Nephron progenitor cell (in vitro differentiated cells): ENCODE measurements around the gene CEP120.
"Not testable (repeated sequence)": the region's sequence is repeated elsewhere in the genome, so short reads cannot be mapped to it uniquely, and the experiment has no call there.

ENCODE experiments used
- DNase-seq: peaks from one replicate; pipeline ENCODE4 v3.0.0; 2021
- H3K27ac Mint-ChIP-seq: 2 replicates; pipeline ENCODE4 v1.8.0; 2021; ENCODE audit warnings: mild to moderate bottlenecking, moderate library complexity, mixed read lengths
- H3K27me3 Mint-ChIP-seq: 2 replicates; pipeline ENCODE4 v1.8.0; 2021; ENCODE audit warnings: mild to moderate bottlenecking, low read depth, mixed read lengths; ENCODE audit not compliant: poor library complexity
- H3K36me3 Mint-ChIP-seq: 2 replicates; pipeline ENCODE4 v1.8.0; 2021; ENCODE audit warnings: low read depth, mixed read lengths
- H3K4me1 Mint-ChIP-seq: 2 replicates; pipeline ENCODE4 v1.8.0; 2021; ENCODE audit warnings: mixed read lengths
- H3K4me3 Mint-ChIP-seq: 2 replicates; pipeline ENCODE4 v1.8.0; 2021; ENCODE audit warnings: mild to moderate bottlenecking, moderate library complexity, mixed read lengths
- H3K9me3 Mint-ChIP-seq: 2 replicates; pipeline ENCODE4 v1.8.0; 2021; ENCODE audit warnings: mild to moderate bottlenecking, moderate library complexity, mixed read lengths
- TF ChIP-seq, protein P1 (sequence below): fragments of 200-600 bp; sonication (generic); IDR thresholded peaks from 2 replicates; pipeline ENCODE4 v1.5.0; 2021; ENCODE audit warnings: antibody characterized with exemption

Gene CEP120

DNA sequence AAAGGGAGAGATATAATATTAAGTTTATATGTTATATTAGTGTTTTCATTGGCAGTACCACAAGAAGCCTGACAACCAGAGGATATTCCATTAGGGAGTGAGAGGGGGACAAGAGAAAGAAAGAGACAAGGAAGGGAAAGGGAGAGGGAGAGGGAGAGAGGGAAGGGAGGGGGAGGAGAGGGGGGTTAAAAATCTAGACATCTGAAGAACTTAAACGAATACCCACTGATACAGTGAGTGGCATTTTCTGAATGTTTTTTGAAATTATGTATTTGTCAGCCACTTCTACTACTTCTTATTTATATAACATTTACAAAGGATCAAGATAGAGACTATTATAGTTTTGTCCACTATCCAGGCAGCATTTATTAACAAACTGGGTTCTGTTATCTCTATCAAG is 11.6 kb upstream of the CEP120 start:
- H3K4me3 Mint-ChIP-seq = no peak overlapping the region
- DNase-seq = no peak
- no peaks in the 10 kb centered on the region for H3K36me3 Mint-ChIP-seq
- H3K27ac Mint-ChIP-seq = no peak overlapping the region
- H3K4me1 Mint-ChIP-seq = no peaks in the 10 kb centered on the region
- H3K27me3 Mint-ChIP-seq = no peaks in the 10 kb centered on the region
- TF ChIP-seq, protein P1, sequence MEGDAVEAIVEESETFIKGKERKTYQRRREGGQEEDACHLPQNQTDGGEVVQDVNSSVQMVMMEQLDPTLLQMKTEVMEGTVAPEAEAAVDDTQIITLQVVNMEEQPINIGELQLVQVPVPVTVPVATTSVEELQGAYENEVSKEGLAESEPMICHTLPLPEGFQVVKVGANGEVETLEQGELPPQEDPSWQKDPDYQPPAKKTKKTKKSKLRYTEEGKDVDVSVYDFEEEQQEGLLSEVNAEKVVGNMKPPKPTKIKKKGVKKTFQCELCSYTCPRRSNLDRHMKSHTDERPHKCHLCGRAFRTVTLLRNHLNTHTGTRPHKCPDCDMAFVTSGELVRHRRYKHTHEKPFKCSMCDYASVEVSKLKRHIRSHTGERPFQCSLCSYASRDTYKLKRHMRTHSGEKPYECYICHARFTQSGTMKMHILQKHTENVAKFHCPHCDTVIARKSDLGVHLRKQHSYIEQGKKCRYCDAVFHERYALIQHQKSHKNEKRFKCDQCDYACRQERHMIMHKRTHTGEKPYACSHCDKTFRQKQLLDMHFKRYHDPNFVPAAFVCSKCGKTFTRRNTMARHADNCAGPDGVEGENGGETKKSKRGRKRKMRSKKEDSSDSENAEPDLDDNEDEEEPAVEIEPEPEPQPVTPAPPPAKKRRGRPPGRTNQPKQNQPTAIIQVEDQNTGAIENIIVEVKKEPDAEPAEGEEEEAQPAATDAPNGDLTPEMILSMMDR = no peak
- peaks cover 3% of the 10 kb centered on the region for H3K9me3 Mint-ChIP-seq

DNA sequence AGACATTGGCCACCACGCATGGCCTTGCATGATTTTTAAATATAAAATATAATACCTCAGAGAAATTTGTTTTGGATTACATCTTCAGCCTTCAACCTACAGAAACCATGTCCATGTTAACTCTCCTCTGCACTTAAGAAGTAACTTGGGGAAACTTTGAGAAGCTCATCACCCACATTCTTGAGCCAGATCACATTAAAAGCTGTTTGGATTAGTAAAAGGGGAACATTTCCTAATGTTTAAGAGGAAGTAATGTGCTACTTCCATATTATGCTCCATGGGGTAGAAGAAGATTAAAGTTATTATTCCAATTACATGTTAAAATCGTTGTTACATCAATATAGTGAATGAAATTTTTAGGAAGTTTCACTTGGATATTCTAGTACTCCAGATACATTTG is 10.4 kb upstream of the CEP120 start:
- DNase-seq = no peak
- no peak overlapping the region for H3K4me3 Mint-ChIP-seq
- TF ChIP-seq, protein P1 = no peak

DNA sequence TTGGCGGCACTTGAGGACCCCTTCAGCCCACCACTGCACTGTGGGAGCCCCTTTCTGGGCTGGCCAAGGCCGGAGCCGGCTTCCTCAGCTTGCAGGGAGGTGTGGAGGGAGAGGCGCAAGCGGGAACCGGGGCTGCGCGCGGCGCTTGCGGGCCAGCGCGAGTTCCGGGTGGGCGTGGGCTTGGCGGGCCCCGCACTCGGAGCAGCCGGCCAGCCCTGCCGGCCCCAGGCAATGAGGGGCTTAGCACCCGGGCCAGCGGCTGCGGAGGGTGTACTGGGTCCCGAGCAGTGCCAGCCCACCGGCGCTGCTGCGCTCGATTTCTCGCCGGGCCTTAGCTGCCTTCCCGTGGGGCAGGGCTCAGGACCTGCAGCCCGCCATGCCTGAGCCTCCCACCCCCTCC is 7.2 kb upstream of the CEP120 start:
- H3K27me3 Mint-ChIP-seq, H3K27ac Mint-ChIP-seq, H3K4me3 Mint-ChIP-seq, H3K4me1 Mint-ChIP-seq, DNase-seq, H3K36me3 Mint-ChIP-seq, H3K9me3 Mint-ChIP-seq: not testable (repeated sequence)

More for the DNA sequence above, 10.4 kb upstream of the CEP120 start:
- Mint-ChIP-seq H3K4me1 (peaks cover 8% of the 10 kb centered on the region), H3K27me3 (no peaks in the 10 kb centered on the region), H3K27ac (no peak overlapping the region), H3K36me3 (no peaks in the 10 kb centered on the region), H3K9me3 (peaks cover 3% of the 10 kb centered on the region)

DNA sequence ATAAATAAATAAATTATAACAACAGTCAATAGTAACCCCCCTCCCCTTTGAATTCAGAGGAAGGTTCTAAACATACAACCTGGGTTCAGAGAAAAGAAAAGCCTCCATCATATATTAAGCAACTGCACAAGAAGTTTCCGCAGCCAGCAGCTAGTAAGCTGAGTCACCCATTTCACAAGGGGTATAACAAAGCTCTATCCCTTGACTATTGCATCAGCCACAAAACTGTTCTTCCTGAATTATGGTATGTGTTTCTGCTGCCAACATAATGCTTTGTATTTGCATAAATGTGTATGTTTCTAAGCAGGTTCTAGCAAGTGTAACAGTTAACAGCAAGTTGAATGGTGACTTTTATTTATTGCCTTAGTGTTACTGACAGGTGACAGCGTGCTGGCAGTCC is 6.8 kb upstream of the CEP120 start:
- Mint-ChIP-seq H3K4me1 (peaks cover 8% of the 10 kb centered on the region), H3K4me3 (no peak overlapping the region), H3K27me3 (no peaks in the 10 kb centered on the region), H3K27ac (no peak overlapping the region), H3K9me3 (peaks cover 3% of the 10 kb centered on the region), H3K36me3 (no peaks in the 10 kb centered on the region)
- TF ChIP-seq, protein P1 = no peak
- no peak for DNase-seq

DNA sequence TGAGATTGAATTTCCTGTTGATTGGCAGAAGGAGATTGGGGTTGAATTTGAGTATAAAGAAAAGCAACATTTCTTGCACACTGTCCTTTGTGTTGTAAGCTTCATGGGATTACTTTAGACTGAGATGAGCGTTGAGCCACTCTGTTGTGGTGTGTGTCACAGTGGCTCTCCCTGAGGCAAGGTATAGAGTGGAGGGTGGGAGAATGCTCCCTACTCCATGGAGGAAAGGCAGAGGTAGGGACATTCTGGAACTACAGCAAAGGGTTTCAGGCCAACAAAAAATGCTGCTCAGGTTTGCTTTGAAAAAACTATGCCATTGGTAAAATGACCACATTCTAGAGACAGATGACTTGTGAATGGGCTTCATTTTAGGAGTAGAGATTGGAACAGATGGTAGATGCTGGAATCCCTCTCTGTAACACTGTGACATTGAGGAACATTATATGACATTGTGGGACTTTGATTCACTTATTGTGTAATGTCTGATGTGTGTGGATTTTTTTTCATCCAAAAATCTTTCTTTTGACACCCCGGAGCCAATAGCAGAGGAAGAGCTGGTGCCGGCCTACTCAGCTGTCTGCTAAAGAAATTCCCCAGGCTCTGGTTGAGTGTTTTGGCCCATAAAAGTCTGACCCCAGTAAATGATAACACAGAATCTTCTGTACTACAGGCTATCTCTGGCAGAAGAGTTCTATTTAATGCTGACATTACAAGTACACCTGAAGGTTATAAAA is 6.2 kb upstream of the CEP120 start:
- no peaks in the 10 kb centered on the region for H3K27me3 Mint-ChIP-seq
- no peak overlapping the region for H3K27ac Mint-ChIP-seq
- no peaks in the 10 kb centered on the region for H3K36me3 Mint-ChIP-seq
- H3K4me3 Mint-ChIP-seq = no peak overlapping the region
- H3K9me3 Mint-ChIP-seq = peaks cover 3% of the 10 kb centered on the region
- TF ChIP-seq, protein P1 = no peak
- no peak for DNase-seq
- peaks cover 9% of the 10 kb centered on the region for H3K4me1 Mint-ChIP-seq

DNA sequence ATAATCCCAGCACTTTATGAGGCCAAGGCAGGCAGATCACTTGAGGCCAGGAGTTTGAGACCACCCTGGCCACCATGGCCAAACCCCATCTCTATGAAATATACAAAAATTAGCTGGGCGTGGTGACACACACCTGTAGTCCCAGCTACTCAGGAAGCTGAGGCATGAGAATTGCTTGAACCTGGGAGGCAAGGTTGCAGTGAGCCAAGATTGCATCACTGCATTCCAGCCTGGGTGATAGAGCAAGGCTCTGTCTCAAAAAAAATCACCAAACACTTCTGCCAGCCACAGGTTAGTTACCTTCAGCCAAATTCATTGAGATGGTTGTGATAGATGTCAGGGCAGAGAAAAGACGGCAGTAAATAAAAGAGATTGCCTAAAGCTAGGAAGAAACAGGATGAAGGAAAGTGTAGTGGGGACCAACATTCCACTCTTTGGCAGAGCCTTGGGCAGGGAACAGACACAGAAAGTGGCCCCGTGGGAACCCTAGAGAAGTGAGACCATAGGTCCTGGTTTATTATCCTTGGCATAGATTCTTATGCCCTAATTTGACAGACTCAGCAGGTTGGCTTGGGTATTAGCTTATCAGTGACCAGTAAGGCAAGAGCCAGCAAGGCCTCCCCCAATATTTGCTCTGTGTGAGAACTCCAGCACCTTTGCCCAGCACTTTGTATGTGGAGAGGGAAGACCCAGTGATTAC is 5.5 kb upstream of the CEP120 start:
- Mint-ChIP-seq H3K4me3 (no peak overlapping the region), H3K27me3 (no peaks in the 10 kb centered on the region), H3K9me3 (peaks cover 3% of the 10 kb centered on the region), H3K4me1 (peaks cover 16% of the 10 kb centered on the region), H3K36me3 (no peaks in the 10 kb centered on the region), H3K27ac (no peak overlapping the region)
- DNase-seq = no peak
- TF ChIP-seq, protein P1 = no peak
